Measurements from ENCODE around the gene EGFR.

The EGFR gene

GRCh38 chr7:54992871-54993475, 25.8 kb upstream of the EGFR start:
- no peak for ATAC-seq (replicated peaks)
- Mint-ChIP-seq H3K27ac (no peak overlapping the region), H3K36me3 (ENCODE audit: insufficient read depth) (no peaks in the 10 kb centered on the region), H3K27me3 (peaks cover 12 to 16% of the 10 kb centered on the region in 2 donors), H3K4me1 (ENCODE audit: low read depth in 2 of 2) (peaks cover 0 to 2% of the 10 kb centered on the region in 2 donors), H3K9me3 (peaks cover 0 to 2% of the 10 kb centered on the region in 2 donors), H3K4me3 (no peak overlapping the region)
- no peak for DNase-seq

DNA sequence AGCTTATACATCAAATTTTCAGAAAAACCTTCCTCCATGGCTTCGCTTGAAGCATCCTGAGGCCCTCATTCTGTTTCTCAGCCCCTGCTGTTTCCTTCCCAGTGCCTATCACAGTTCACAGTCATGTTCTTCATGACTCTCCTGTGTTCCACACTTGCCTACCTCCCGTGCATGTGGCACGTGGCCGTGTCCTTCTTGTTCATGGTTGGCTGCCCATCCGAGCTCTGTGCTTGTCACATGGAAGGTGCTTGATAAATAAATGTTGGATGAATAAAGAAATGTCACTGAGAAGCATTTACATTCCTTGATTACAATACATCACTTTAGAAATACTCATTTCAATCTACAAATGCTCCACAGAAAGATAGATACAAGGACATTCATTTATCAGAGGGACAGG, 23.7 kb upstream of the EGFR start:
- Mint-ChIP-seq H3K9me3 (peaks cover 0 to 2% of the 10 kb centered on the region in 2 donors), H3K4me3 (no peak overlapping the region), H3K27me3 (peaks cover 15 to 17% of the 10 kb centered on the region in 2 donors), H3K4me1 (ENCODE audit: low read depth in 2 of 2) (peaks cover 0 to 2% of the 10 kb centered on the region in 2 donors), H3K36me3 (ENCODE audit: insufficient read depth) (no peaks in the 10 kb centered on the region), H3K27ac (no peak overlapping the region)
- ATAC-seq (replicated peaks) = no peak
- no peak for DNase-seq

- ATAC-seq (replicated peaks) = peak; percentile 60
- Mint-ChIP-seq H3K27ac (no peak overlapping the region), H3K27me3 (peaks cover 8 to 11% of the 10 kb centered on the region in 2 donors), H3K36me3 (ENCODE audit: insufficient read depth) (no peaks in the 10 kb centered on the region), H3K4me1 (ENCODE audit: low read depth in 2 of 2) (peaks cover 0 to 2% of the 10 kb centered on the region in 2 donors), H3K4me3 (no peak overlapping the region), H3K9me3 (peaks cover 0 to 2% of the 10 kb centered on the region in 2 donors)
- no peak for DNase-seq
These were observed 23.0 kb upstream of the EGFR start for GRCh38 chr7:54995610-54996363.

DNA sequence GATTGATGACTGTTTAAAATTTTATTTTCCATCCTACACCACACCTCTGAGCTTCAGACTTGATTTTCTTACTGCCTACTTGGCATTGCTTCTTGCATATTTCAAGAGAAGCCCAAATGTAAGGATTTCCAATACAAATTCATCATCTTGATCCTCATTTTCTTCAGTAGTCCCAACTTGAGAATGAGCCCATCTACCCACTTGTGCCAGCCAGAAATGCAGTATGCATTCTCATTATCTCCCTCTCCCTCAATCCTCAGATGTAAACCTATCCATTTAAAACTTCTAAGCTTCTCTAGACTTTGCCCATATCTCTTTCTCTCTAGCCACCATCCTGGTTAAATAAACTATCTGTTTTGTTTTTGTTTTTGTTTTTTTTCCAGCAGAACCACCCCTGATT, 22.4 kb upstream of the EGFR start:
- no peaks in the 10 kb centered on the region for H3K9me3 Mint-ChIP-seq
- no peak overlapping the region for H3K27ac Mint-ChIP-seq
- no peak overlapping the region for H3K4me3 Mint-ChIP-seq

GRCh38 chr7:55004579-55004978, 14.2 kb upstream of the EGFR start:
- Mint-ChIP-seq H3K27me3 (peaks cover 24 to 37% of the 10 kb centered on the region in 2 donors), H3K9me3 (no peaks in the 10 kb centered on the region), H3K4me3 (no peak overlapping the region), H3K27ac (no peak overlapping the region), H3K4me1 (ENCODE audit: low read depth in 2 of 2) (no peaks in the 10 kb centered on the region), H3K36me3 (ENCODE audit: insufficient read depth) (no peaks in the 10 kb centered on the region)
- ATAC-seq (replicated peaks) = no peak
- no peak for DNase-seq

More for the DNA sequence above, 22.4 kb upstream of the EGFR start:
- Mint-ChIP-seq H3K4me1 (ENCODE audit: low read depth in 2 of 2) (peaks cover 0 to 2% of the 10 kb centered on the region in 2 donors), H3K27me3 (peaks cover 4 to 5% of the 10 kb centered on the region in 2 donors), H3K36me3 (ENCODE audit: insufficient read depth) (no peaks in the 10 kb centered on the region)
- no peak for DNase-seq
- ATAC-seq (replicated peaks) = no peak

- no peaks in the 10 kb centered on the region for H3K4me1 Mint-ChIP-seq (ENCODE audit: low read depth in 2 of 2)
These were observed 13.5 kb upstream of the EGFR start for GRCh38 chr7:55005241-55005851.

DNA sequence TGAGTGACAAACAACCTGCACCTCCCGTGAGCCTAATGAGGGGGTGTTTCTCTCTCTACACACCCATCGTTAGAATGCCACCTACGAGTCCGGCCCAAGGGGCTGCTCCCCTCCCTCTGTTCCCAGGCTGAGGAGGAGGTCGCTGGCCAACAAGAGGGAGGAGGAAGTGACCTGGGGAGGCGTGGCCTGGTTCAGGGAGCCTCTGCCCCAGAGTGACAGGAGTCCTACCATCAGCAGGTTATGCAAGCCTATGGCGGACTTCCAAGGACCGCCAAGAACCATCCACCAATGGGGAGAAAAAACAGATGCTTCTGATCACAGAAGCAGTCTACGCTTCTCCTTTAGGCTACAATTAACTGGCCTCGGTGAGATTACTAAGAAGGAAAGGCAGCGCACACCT, 12.3 kb upstream of the EGFR start:
- DNase-seq = no peak
- Mint-ChIP-seq H3K27me3 (peaks cover 18 to 35% of the 10 kb centered on the region in 2 donors), H3K27ac (no peak overlapping the region), H3K36me3 (ENCODE audit: insufficient read depth) (no peaks in the 10 kb centered on the region), H3K4me3 (no peak overlapping the region), H3K9me3 (no peaks in the 10 kb centered on the region), H3K4me1 (ENCODE audit: low read depth in 2 of 2) (no peaks in the 10 kb centered on the region)
- no peak for ATAC-seq (replicated peaks)

More at GRCh38 chr7:55005241-55005851, 13.5 kb upstream of the EGFR start:
- peaks cover 19 to 38% of the 10 kb centered on the region in 2 donors for H3K27me3 Mint-ChIP-seq
- no peak for DNase-seq
- no peak overlapping the region for H3K4me3 Mint-ChIP-seq
- no peak overlapping the region for H3K27ac Mint-ChIP-seq
- H3K9me3 Mint-ChIP-seq = no peaks in the 10 kb centered on the region
- ATAC-seq (replicated peaks) = no peak
- no peaks in the 10 kb centered on the region for H3K36me3 Mint-ChIP-seq (ENCODE audit: insufficient read depth)

DNA sequence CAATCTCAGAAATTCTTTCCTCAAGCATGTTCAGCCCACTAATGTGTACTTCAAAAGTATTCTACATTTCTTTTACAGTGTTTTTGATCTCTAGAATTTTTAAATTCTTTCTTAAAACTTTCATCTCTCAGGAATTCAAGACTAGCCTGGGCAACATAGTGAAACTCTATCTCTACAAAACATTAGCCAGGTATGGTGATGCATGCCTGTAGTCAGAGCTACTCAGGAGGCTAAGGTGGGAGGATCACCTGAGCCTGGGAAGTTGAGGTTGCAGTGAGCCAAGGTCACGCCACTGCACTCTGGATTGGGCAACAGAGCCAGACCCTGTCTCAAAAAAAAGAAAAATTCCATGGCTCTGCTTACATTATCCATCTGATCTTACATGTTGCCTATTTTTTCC, 5.0 kb upstream of the EGFR start:
- peaks cover 31 to 72% of the 10 kb centered on the region in 2 donors for H3K27me3 Mint-ChIP-seq
- peaks cover 0 to 3% of the 10 kb centered on the region in 2 donors for H3K4me1 Mint-ChIP-seq (ENCODE audit: low read depth in 2 of 2)
- H3K4me3 Mint-ChIP-seq = no peak overlapping the region
- H3K27ac Mint-ChIP-seq = no peak overlapping the region
- ATAC-seq (replicated peaks) (no peak), DNase-seq (no peak)
- no peaks in the 10 kb centered on the region for H3K36me3 Mint-ChIP-seq (ENCODE audit: insufficient read depth)
- H3K9me3 Mint-ChIP-seq = no peaks in the 10 kb centered on the region

- ATAC-seq (replicated peaks) (no peak), DNase-seq (no peak)
- H3K36me3 Mint-ChIP-seq (ENCODE audit: insufficient read depth) = no peaks in the 10 kb centered on the region
- H3K27ac Mint-ChIP-seq = no peak overlapping the region
- H3K9me3 Mint-ChIP-seq = no peaks in the 10 kb centered on the region
- H3K4me3 Mint-ChIP-seq = no peak overlapping the region
- peaks cover 0 to 3% of the 10 kb centered on the region in 2 donors for H3K4me1 Mint-ChIP-seq (ENCODE audit: low read depth in 2 of 2)
- H3K27me3 Mint-ChIP-seq = peaks cover 37 to 74% of the 10 kb centered on the region in 2 donors
These were observed 2.6 kb upstream of the EGFR start for GRCh38 chr7:55016061-55016745.

- no peak for DNase-seq
- Mint-ChIP-seq H3K4me3 (no peak overlapping the region), H3K9me3 (no peaks in the 10 kb centered on the region), H3K27ac (no peak overlapping the region), H3K36me3 (ENCODE audit: insufficient read depth) (no peaks in the 10 kb centered on the region), H3K4me1 (ENCODE audit: low read depth in 2 of 2) (peaks cover 0 to 3% of the 10 kb centered on the region in 2 donors), H3K27me3 (peaks cover 43 to 79% of the 10 kb centered on the region in 2 donors)
- no peak for ATAC-seq (replicated peaks)
These were observed 2.1 kb upstream of the EGFR start for GRCh38 chr7:55016746-55017090.

GRCh38 chr7:55017841-55018240, 976 bp upstream of the EGFR start:
- no peaks in the 10 kb centered on the region for H3K36me3 Mint-ChIP-seq (ENCODE audit: insufficient read depth)
- H3K27me3 Mint-ChIP-seq = peaks cover 41 to 84% of the 10 kb centered on the region in 2 donors
- no peak for DNase-seq
- H3K9me3 Mint-ChIP-seq = no peaks in the 10 kb centered on the region
- H3K4me1 Mint-ChIP-seq (ENCODE audit: low read depth in 2 of 2) = peaks cover 0 to 3% of the 10 kb centered on the region in 2 donors
- H3K27ac Mint-ChIP-seq = no peak overlapping the region
- ATAC-seq (replicated peaks) = no peak
- H3K4me3 Mint-ChIP-seq = peak overlapping the region in 1 of 2 donors; percentile 11

DNA sequence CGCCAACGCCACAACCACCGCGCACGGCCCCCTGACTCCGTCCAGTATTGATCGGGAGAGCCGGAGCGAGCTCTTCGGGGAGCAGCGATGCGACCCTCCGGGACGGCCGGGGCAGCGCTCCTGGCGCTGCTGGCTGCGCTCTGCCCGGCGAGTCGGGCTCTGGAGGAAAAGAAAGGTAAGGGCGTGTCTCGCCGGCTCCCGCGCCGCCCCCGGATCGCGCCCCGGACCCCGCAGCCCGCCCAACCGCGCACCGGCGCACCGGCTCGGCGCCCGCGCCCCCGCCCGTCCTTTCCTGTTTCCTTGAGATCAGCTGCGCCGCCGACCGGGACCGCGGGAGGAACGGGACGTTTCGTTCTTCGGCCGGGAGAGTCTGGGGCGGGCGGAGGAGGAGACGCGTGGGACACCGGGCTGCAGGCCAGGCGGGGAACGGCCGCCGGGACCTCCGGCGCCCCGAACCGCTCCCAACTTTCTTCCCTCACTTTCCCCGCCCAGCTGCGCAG, 424 bp downstream of the EGFR start:
- Mint-ChIP-seq H3K4me1 (ENCODE audit: low read depth in 2 of 2) (peaks cover 0 to 3% of the 10 kb centered on the region in 2 donors), H3K4me3 (peak overlapping the region in 1 of 2 donors; percentile 59), H3K36me3 (ENCODE audit: insufficient read depth) (no peaks in the 10 kb centered on the region), H3K9me3 (no peaks in the 10 kb centered on the region), H3K27ac (no peak overlapping the region), H3K27me3 (peaks cover 40 to 79% of the 10 kb centered on the region in 2 donors)
- ATAC-seq (replicated peaks) (peak; percentile 7), DNase-seq (no peak)
